RWPE2 (cell line): Measurements from ENCODE around the gene FAAP100.

Experiments used
- ATAC-seq: fragments of 200-7000 bp; cut with Tn5 transposase; 3 replicates; pipeline ENCODE4 v1.9.1; 2021; ENCODE audit warnings: low read depth
- DNase-seq: peaks from one replicate; pipeline ENCODE4 v3.0.0-alpha.2; 2020; ENCODE audit warnings: low spot score
- H3K27ac ChIP-seq: fragments of 450-650 bp; 2 replicates; pipeline ENCODE4 v1.5.1; 2017; ENCODE audit warnings: mild to moderate bottlenecking; ENCODE audit not compliant: poor library complexity, severe bottlenecking
- H3K27me3 ChIP-seq: fragments of 250-450 bp; sonication (Bioruptor Pico); 2 replicates; pipeline ENCODE4 v1.5.1; 2021; ENCODE audit warnings: mild to moderate bottlenecking, moderate library complexity; ENCODE audit not compliant: insufficient read depth, poor library complexity, severe bottlenecking
- H3K36me3 ChIP-seq: fragments of 250-450 bp; sonication (Bioruptor Pico); 2 replicates; pipeline ENCODE4 v1.5.1; 2020; ENCODE audit warnings: low read depth, mild to moderate bottlenecking, moderate library complexity
- H3K4me1 ChIP-seq: fragments of 250-450 bp; sonication (Bioruptor Pico); 2 replicates; pipeline ENCODE4 v1.5.1; 2021; ENCODE audit warnings: mild to moderate bottlenecking, moderate library complexity; ENCODE audit not compliant: insufficient read depth, poor library complexity, severe bottlenecking
- H3K4me3 ChIP-seq: fragments of 250-450 bp; sonication (Bioruptor Pico); 2 replicates; pipeline ENCODE4 v1.5.1; 2021; ENCODE audit warnings: mild to moderate bottlenecking, moderate library complexity; ENCODE audit not compliant: severe bottlenecking
- H3K9me3 ChIP-seq: fragments of 250-450 bp; sonication (Bioruptor Pico); 2 replicates; pipeline ENCODE4 v1.5.1; 2021; ENCODE audit warnings: mild to moderate bottlenecking, moderate library complexity; ENCODE audit not compliant: severe bottlenecking
- CTCF ChIP-seq: fragments of 450-650 bp; IDR thresholded peaks from one replicate; pipeline ENCODE4 v1.5.1; 2017; ENCODE audit warnings: mild to moderate bottlenecking, moderate library complexity; ENCODE audit not compliant: poor library complexity, severe bottlenecking

The FAAP100 gene

DNA sequence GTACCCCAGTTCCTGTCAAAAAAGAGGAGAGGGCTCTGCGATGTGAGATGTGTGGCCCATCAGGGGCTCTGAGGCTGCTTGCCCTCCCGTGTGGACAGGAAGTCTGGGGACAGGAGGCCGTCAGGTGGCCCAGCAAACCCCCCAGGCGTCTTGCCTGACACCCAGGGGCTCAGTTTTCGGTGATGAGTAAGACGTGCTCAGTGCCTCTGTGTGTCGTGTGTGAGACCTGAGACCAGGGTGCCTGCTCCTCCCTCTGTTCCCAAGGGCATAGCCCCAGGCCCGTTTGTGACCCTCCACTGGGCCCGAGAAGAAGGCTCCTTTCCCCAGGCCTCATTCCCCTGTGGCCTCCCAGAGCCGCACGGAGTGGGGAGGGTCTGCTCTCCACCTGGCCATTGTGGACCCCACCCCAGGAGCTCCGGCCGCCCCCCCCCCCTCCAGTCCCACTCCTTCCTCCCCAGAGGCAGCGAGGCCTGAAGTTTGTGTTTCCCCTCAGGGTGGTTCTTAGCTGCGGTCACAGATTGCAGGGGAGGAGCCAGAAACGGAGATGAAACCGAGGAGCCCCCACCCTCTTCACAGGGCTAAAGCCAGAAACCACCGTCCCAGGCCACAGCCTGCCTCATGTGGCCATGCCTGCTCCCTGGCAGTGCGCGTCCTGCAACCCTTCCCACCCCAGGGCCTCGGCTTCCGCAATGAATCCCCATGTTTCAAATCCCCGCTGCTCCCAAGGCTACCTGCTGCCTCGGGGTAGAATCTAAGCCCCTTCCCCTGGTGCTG lies 34.6 kb downstream of the FAAP100 start:
- peak; percentile 52 for DNase-seq
- Histone ChIP-seq H3K27ac (peak overlapping the region; percentile 97), H3K4me3 (no peak overlapping the region), H3K27me3 (no peaks in the 10 kb centered on the region), H3K9me3 (no peaks in the 10 kb centered on the region), H3K36me3 (no peaks in the 10 kb centered on the region), H3K4me1 (peaks cover 5% of the 10 kb centered on the region)
- no peak for TF ChIP-seq CTCF
- ATAC-seq, result no peak

DNA sequence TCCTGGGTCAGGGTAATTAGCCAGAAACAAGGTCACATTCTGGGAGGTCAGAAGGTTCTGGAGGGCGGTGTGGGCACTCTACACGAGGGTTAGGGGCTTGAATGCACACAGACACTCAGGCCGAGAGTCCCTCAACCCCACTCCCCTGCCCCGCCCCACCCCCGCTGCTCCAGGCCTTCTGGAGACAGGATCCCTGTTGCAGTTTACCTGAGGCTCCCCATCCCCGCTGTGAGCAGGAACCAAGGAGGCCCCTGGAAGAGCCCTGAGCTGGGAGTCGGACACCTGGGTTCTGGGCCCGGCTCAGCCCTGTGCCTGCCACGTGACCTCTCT lies 35.2 kb downstream of the FAAP100 start:
- Histone ChIP-seq H3K4me3 (no peak overlapping the region), H3K27ac (peak overlapping the region; percentile 97), H3K4me1 (peaks cover 5% of the 10 kb centered on the region), H3K36me3 (peaks cover 4% of the 10 kb centered on the region), H3K9me3 (no peaks in the 10 kb centered on the region), H3K27me3 (no peaks in the 10 kb centered on the region)
- DNase-seq (peak; percentile 64), ATAC-seq (no peak)
- no peak for TF ChIP-seq CTCF

DNA sequence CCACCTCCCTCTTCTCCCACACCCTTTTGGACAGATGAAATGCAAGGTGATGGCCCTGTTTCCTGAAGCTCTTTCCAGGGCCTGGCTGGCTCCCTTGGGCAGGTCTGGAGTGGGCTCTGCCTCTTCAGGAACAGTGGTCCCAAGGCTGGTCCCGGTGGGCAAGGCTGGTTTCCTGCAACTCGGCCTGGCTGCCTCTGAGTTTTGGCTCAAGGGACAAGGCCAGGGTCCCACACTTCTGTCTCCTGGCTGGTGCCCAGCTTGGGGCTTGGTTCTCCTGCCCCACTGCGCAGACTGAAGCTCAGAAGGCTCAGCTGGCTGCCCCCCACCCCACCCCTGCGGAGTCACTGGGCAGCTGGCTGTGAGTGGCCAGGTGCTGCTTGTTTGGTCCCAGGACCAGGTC lies 35.7 kb downstream of the FAAP100 start:
- H3K9me3 ChIP-seq, result no peaks in the 10 kb centered on the region
- no peaks in the 10 kb centered on the region for H3K27me3 ChIP-seq
- DNase-seq (peak; percentile 58), ATAC-seq (no peak)
- peak overlapping the region; percentile 66 for H3K4me3 ChIP-seq
- peaks cover 9% of the 10 kb centered on the region for H3K36me3 ChIP-seq
- H3K4me1 ChIP-seq, result peaks cover 5% of the 10 kb centered on the region
- TF ChIP-seq CTCF, result no peak
- peak overlapping the region; percentile 97 for H3K27ac ChIP-seq

GRCh38 chr17:81515530-81516041 lies 36.6 kb downstream of the FAAP100 start:
- no peak for TF ChIP-seq CTCF
- no peaks in the 10 kb centered on the region for H3K27me3 ChIP-seq
- DNase-seq, result peak; percentile 69
- no peak for ATAC-seq
- H3K4me3 ChIP-seq, result peak overlapping the region; percentile 66
- peaks cover 5% of the 10 kb centered on the region for H3K4me1 ChIP-seq
- peak overlapping the region; percentile 97 for H3K27ac ChIP-seq
- H3K9me3 ChIP-seq, result no peaks in the 10 kb centered on the region
- H3K36me3 ChIP-seq, result peaks cover 18% of the 10 kb centered on the region
